Stomach (tissue), 9 donors: Measurements from ENCODE around the gene TMEM91. TPM values are rescaled to one million over a fixed set of nuclear protein-coding genes. Genes with fewer than 3 reads are reported as not detected.
A peak's percentile ranks its signal among the peaks of the same experiment; 100 is the strongest.
"Not testable (repeated sequence)": the region's sequence is repeated elsewhere in the genome, so short reads cannot be mapped to it uniquely, and the experiment has no call there.

Source experiments
- DNase-seq, 2 donors: peaks; one replicate each; pipeline versions ENCODE4 v3.0.0 to v3.0.0-alpha.2; 2013 to 2019
- H3K27ac ChIP-seq, 5 donors: fragments of 200-600 bp in 4 of 5; sonication (generic) in 4 of 5; one replicate each; pipeline ENCODE4 v1.5.1; 2013 to 2019; ENCODE audit warnings: mild to moderate bottlenecking in 1 of 5, moderate library complexity in 1 of 5
- H3K27me3 ChIP-seq, 3 donors: fragments of 200-600 bp; sonication (generic); one replicate each; pipeline ENCODE4 v1.5.1; 2017 to 2019; ENCODE audit warnings: mixed run types in 1 of 3
- H3K36me3 ChIP-seq, 4 donors: fragments of 200-600 bp; sonication (generic); 1 replicate in 3 of 4; 2 replicates in 1 of 4; pipeline ENCODE4 v1.5.1; 2016 to 2019
- H3K4me1 ChIP-seq, 4 donors: fragments of 200-600 bp; sonication (generic); one replicate each; pipeline ENCODE4 v1.5.1; 2016 to 2019
- H3K4me3 ChIP-seq, 4 donors: fragments of 200-600 bp; sonication (generic) in 3 of 4; one replicate each; pipeline ENCODE4 v1.5.1; 2016 to 2019; ENCODE audit warnings: mild to moderate bottlenecking in 1 of 4
- H3K9me3 ChIP-seq, 4 donors: fragments of 200-600 bp; sonication (generic); one replicate each; pipeline ENCODE4 v1.5.1; 2016 to 2019
- CTCF ChIP-seq, 7 experiments: fragments of 450-650 bp in 4 of 7; fragments of 200-600 bp in 3 of 7; sonication (generic) in 3 of 7; IDR thresholded peaks; one replicate each; pipeline ENCODE4 v1.5.1; 2016 to 2019; ENCODE audit warnings: antibody characterized with exemption in 7 of 7, control low read depth in 2 of 7, mild to moderate bottlenecking in 1 of 7
- EP300 ChIP-seq: sonication (generic); formaldehyde crosslinking; IDR thresholded peaks from one replicate; pipeline ENCODE4 v1.6.1; 2017; ENCODE audit warnings: antibody characterized with exemption
- POLR2A ChIP-seq, 4 donors: fragments of 450-650 bp; IDR thresholded peaks; one replicate each; pipeline ENCODE4 v1.6.1; 2016; ENCODE audit warnings: antibody characterized with exemption in 4 of 4, control low read depth in 2 of 4, mild to moderate bottlenecking in 1 of 4, moderate library complexity in 1 of 4
- POLR2AphosphoS5 ChIP-seq, 3 donors: sonication (generic); formaldehyde crosslinking; IDR thresholded peaks; one replicate each; pipeline ENCODE4 v1.6.1; 2016; ENCODE audit warnings: antibody characterized with exemption in 3 of 3
- WGBS, 5 donors: extraction: QIAGEN DNeasy Blood & Tissue Kit in 3 of 5; methylation state at CpG; one replicate each; pipeline versions ENCODE4 v1.1.5 to v1.1.7; 2013 to 2018; 5-methylcytosine and 5-hydroxymethylcytosine counted together
- intact Hi-C: fragments of 100-400 bp; cut with DNase I; formaldehyde crosslinking; loops from one replicate; pipeline ENCODE4 v1.15.1; 2023; ENCODE audit warnings: low total_unique reads
- polyA plus RNA-seq, 3 donors: library from polyadenylated mRNA; stranded (reverse); fragments of 200-250 nt; gene quantifications; one replicate each; pipeline ENCODE4 v1.2.3, GENCODE V29; 2013
- total RNA-seq, 5 donors: library from RNA; depleted of rRNA; stranded (reverse); fragments of >200 nt; gene quantifications; one replicate each; pipeline versions ENCODE4 v1.1.0 to v1.2.3, GENCODE V29; 2014 to 2016
- donor health status: healthy with polysubstance abuse.
- donor health status: Bipolar disorder and iron deficiency.
- donor health status: healthy.

Gene TMEM91
- total and polyA plus RNA-seq, 8 donors = 2.3 to 76.3 (median 18.6) TPM

DNA sequence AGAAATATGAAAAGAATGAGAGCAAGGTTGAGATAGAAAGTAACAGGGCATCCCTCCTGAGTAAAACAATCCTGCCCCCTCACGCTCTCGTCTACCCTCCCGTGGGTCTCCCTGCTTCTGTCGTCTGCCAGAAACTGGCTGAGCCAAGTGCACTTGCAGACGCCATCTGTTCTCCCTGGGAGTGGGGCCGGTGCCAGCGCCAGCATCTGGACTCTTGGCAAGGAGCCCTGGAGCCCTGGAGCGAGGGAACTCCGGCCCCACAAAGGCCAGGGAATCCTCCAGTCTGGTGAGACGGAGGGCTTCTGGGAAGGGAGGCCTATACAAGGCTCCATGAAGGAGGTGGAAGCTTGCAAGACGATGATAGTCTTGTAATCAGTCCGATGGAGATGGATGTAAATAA, 2.3 kb upstream of the TMEM91 start:
- H3K27ac ChIP-seq = peak overlapping the region in 2 of 5 donors; percentile 16 to 52
- no peaks in the 10 kb centered on the region for H3K9me3 ChIP-seq
- no peaks in the 10 kb centered on the region for H3K27me3 ChIP-seq
- intact Hi-C loops = no loop called here
- peaks cover 18 to 43% (median 35%) of the 10 kb centered on the region in 4 donors for H3K4me1 ChIP-seq
- peak; percentile 88 to 94 for DNase-seq
- no peaks in the 10 kb centered on the region for H3K36me3 ChIP-seq
- WGBS, 5 donors = 23 to 27% (median 25%) methylated on average over 12 of the region's 12 CpGs
- no peak overlapping the region for H3K4me3 ChIP-seq
- TF ChIP-seq CTCF (IDR thresholded peaks at IDR 0.05) (no peak), POLR2AphosphoS5 (IDR thresholded peaks at IDR 0.05) (peak; percentile 49 to 72 (median 68)), POLR2A (IDR thresholded peaks at IDR 0.05) (no peak), EP300 (no peak)

GRCh38 chr19:41376998-41377365, 649 bp downstream of the TMEM91 start:
- DNase-seq = no peak
- TF ChIP-seq EP300 = no peak
- TF ChIP-seq CTCF (IDR thresholded peaks at IDR 0.05) = no peak
- TF ChIP-seq POLR2AphosphoS5 (IDR thresholded peaks at IDR 0.05) = no peak
- H3K4me3 ChIP-seq = peak overlapping the region; percentile 59 to 65 (median 60)
- no peaks in the 10 kb centered on the region for H3K27me3 ChIP-seq
- H3K9me3 ChIP-seq = no peaks in the 10 kb centered on the region
- peak overlapping the region in 4 of 5 donors; percentile 62 to 82 (median 72) for H3K27ac ChIP-seq
- peaks cover 0 to 8% (median 2%) of the 10 kb centered on the region in 4 donors for H3K36me3 ChIP-seq
- peaks cover 18 to 51% (median 35%) of the 10 kb centered on the region in 4 donors for H3K4me1 ChIP-seq
- intact Hi-C loops = no loop called here
- 59 to 66% (median 60%) methylated on average over 8 of the region's 8 CpGs for WGBS, 5 donors

DNA sequence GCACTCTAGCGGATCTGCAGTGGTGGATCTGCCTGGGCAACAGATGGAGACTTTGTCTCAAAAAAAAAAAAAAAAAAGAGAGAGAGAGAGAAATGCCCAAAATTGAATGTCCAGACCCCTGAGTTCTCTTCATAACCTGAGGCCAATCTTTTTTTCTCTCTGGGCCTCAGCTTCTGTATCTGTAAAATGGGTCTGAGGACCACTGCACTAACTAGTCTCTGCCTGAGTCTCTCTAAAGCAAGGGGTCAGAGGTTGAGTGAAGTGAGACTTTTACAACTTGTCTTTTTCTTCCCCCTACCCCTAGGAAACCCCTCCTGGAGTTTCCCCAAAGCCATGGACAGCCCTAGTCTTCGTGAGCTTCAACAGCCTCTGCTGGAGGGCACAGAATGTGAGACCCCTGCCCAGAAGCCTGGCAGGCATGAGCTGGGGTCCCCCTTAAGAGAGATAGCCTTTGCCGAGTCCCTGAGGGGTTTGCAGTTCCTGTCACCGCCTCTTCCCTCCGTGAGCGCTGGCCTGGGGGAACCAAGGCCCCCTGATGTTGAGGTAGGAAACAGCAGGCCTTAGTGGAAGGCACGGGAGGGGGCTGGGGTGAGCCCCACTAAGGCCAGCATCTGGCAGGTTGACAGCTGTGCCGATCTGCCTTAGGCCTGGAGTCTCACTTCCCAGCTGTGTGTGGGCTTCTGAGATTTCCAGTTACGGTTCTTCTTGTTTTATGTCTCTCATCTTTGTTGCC, 1.8 kb downstream of the TMEM91 start:
- TF ChIP-seq CTCF (IDR thresholded peaks at IDR 0.05) = no peak
- no peak for TF ChIP-seq EP300
- TF ChIP-seq POLR2AphosphoS5 (IDR thresholded peaks at IDR 0.05) = no peak
- TF ChIP-seq POLR2A (IDR thresholded peaks at IDR 0.05) = no peak
- Histone ChIP-seq H3K4me3 (no peak overlapping the region), H3K9me3 (no peaks in the 10 kb centered on the region), H3K36me3 (peaks cover 0 to 20% (median 13%) of the 10 kb centered on the region in 4 donors), H3K27me3 (no peaks in the 10 kb centered on the region), H3K4me1 (peaks cover 18 to 51% (median 35%) of the 10 kb centered on the region in 4 donors), H3K27ac (peak overlapping the region in 2 of 5 donors; percentile 11 to 46)
- intact Hi-C loops = no loop called here
- WGBS, 5 donors = 59 to 83% (median 64%) methylated on average over 3 to 9 of the region's 9 CpGs
- peak in 1 of 2 donors; percentile 52 for DNase-seq

GRCh38 chr19:41381536-41381935, 5.2 kb downstream of the TMEM91 start:
- H3K27ac ChIP-seq, H3K27me3 ChIP-seq, intact Hi-C loops, H3K9me3 ChIP-seq, DNase-seq, H3K4me3 ChIP-seq: not testable (repeated sequence)
- H3K4me1 ChIP-seq = peaks cover 0 to 23% (median 9%) of the 10 kb centered on the region in 4 donors
- 93 to 97% (median 95%) methylated on average over 8 of the region's 8 CpGs for WGBS, 5 donors
- H3K36me3 ChIP-seq = peaks cover 0 to 50% (median 46%) of the 10 kb centered on the region in 4 donors

DNA sequence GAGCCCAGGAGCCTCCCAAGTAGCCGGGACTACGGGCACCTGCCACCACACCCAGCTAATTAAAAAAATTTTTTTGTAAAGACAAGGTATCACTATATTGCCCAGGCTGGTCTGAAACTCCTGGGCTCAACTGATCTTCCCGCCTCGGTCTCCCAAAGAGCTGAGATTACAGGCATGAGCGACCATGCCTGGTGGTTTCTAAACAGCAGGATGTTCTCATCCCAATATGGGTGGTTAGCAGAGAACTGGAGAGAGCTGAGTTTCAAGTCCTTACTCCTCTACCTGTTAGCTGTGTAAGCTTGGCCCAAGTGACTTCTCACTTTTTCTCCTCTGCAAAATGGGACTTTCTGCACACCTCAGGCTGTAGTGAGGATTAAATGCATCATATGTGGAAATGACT, 8.0 kb downstream of the TMEM91 start:
- H3K9me3 ChIP-seq = no peaks in the 10 kb centered on the region
- intact Hi-C loops = no loop called here
- no peak overlapping the region for H3K4me3 ChIP-seq
- H3K27ac ChIP-seq = no peak overlapping the region
- no peak for DNase-seq
- TF ChIP-seq POLR2AphosphoS5 (IDR thresholded peaks at IDR 0.05) (no peak), CTCF (IDR thresholded peaks at IDR 0.05) (no peak), POLR2A (IDR thresholded peaks at IDR 0.05) (no peak), EP300 (no peak)
- H3K36me3 ChIP-seq = peaks cover 0 to 78% (median 71%) of the 10 kb centered on the region in 4 donors
- peaks cover 0 to 8% (median 0%) of the 10 kb centered on the region in 4 donors for H3K4me1 ChIP-seq
- no peaks in the 10 kb centered on the region for H3K27me3 ChIP-seq
- WGBS, 5 donors = 85 to 93% (median 89%) methylated on average over 5 of the region's 5 CpGs
